HG02840 (cell line): ENCODE measurements around the gene DHRS12.

Experiments
- ATAC-seq: cut with Tn5 transposase; IDR thresholded peaks from one replicate; pipeline ENCODE4 v1.9.1; 2021; ENCODE audit warnings: mild to moderate bottlenecking, moderate library complexity, moderate number of reproducible peaks; ENCODE audit not compliant: unreplicated experiment, low FRiP score

DHRS12 gene

GRCh38 chr13:51733374-51734298 is 70.3 kb downstream of the DHRS12 start:
- no peak for ATAC-seq

GRCh38 chr13:51731759-51732158 is 72.2 kb downstream of the DHRS12 start:
- ATAC-seq = no peak

- ATAC-seq = no peak
These were observed 73.0 kb downstream of the DHRS12 start for GRCh38 chr13:51730927-51731326.

DNA sequence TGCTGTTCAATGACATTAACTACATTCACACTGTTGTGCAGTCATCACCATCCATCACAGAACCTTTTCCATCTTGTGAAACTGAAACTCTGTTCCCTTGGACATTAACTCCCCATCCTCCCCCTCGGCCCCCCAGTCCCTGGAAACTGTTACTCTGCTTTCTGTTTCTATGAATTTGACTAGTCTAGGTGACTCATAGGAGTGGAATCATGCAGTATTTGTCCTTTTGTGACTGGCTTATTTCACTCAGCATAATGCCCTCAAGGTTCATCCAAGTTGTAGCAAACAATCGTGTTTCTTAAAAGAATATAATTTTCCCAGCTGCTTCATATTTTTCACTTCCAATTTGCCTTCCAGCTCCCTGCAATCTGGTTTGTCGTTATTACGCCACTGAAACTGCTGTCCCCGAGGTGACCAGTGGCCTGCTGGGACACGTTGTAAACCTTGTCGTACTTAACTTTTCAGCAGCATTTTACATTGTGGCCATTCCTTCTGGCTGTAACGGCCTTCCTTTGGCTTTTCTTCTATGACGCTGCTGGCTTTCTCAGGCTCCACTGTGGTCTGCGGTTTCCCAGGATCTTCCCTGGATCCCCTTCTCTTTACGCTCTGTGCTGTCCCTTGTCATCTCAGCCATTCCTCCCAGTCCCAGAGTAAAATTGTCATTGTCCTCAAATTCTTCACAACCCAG is 74.0 kb downstream of the DHRS12 start:
- ATAC-seq = no peak

- no peak for ATAC-seq
These were observed 75.0 kb downstream of the DHRS12 start for GRCh38 chr13:51728972-51729371.

- ATAC-seq = no peak
These were observed 75.7 kb downstream of the DHRS12 start for GRCh38 chr13:51728275-51728673.

DNA sequence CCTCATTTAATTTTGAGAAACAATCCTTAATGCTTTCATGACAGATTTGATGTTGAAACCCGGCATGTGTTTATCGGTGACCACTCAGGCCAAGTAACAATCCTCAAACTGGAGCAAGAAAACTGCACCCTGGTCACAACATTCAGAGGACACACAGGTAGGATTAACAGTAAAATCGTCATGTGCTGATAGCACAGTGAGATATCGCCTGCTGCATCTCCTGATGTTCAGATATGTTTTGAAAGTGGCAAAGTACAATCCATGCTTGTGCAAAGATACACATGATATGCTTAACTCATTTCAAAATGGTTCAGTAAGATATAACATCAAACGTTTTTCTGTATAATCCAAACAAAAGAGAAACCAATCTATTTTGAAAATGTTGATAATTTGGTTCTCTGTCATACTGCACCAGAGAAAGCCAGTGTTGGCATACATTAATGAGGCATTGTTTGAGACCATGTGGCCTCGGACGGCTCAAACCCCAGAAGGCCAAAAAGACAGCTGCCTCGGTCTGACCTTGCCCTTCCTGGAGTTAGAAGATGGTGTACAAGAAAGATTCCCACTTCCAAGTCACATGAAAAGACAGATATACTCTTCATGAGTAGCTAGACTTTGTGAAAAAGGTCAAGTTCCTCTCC is 76.2 kb downstream of the DHRS12 start:
- ATAC-seq = no peak

DNA sequence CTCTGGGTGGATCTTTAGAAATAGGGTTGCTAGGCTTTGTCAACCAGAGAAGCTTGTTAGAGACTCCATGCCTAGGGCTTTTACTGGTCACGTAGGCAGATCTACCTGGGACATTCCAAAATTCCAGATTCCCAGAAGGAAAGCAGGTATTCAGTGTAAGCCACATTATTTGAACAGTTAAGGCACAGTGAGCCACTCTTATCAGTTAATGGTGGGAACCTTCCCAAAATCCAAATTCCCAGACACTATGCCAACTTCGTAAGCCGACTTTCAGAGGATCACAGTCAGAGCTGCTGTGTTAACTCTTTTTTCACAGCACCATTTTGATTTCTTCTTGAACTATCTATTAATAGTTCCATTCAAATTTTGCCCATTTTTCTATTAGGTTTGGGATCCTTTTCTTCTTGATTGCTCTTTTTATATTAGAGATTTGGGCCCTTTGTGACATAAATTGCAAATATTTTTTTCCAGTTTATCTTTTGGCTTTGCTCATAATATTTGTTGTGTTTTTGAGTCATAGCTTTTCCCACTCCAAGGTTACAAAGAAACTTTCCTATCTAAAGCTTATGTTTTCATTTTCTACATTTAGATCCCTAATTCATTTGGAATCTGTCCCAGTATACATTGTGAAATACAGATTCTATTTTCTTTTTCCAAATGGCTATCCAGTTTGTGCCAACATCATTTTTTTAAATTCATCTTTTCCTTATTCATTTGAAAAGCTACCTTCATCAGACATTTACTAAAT is 77.3 kb downstream of the DHRS12 start:
- no peak for ATAC-seq

DNA sequence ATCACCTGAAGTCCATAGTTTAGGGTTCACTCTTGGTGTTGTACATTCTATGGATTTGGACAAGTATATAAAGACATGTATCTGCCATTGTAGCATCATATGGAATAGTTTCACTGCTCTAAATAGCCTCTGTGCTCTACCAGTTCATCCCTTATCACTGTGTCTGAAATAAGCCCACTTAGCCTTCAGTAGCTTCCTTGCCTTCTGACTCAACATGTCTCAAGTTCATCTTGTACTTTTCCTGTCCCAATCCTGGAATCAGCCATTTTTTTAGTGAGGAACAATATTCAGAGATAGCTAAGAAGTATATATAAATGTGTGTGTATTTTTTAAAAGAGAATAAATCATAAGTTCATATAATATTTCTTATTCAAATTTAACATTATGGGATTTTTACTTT is 79.2 kb downstream of the DHRS12 start:
- ATAC-seq = no peak

DNA sequence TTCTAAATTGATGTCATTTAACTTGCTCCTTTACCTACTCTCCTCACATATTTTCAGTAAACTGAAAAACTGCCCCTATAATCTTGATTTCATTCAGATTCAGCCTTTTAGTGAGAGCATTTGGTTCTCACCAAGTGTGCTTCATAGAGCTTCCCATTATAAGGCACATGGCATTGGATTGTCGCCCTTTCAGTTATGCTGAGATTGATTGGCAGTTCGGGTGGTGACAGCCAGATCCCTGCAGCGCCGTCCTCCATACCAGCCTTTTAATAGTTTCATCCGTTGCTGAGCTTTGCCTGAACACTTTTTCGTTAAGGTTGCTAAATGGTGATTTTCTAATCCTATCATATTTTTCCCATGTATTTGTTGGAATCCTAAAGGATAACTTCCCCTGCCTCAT is 80.4 kb downstream of the DHRS12 start:
- ATAC-seq = no peak

DNA sequence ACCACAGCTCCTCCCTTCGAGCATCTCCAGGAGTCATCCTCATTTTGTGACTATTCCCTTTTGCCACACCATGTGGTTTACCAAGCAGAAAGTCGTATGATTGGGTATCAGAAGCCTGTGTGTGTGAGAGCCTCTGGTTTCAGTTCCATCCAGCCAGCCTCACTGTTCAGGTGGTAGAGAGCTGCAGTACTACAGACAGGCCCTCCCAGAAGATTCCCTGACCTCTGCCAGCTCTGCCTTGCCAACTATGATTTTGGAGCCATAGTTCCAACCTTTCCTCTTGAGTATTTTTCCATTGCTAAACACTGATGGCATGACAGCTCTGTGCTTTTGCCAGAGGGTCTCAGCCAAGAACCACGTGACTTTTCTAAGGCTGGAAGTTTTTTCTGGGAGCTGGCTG is 82.5 kb downstream of the DHRS12 start:
- ATAC-seq = no peak

DNA sequence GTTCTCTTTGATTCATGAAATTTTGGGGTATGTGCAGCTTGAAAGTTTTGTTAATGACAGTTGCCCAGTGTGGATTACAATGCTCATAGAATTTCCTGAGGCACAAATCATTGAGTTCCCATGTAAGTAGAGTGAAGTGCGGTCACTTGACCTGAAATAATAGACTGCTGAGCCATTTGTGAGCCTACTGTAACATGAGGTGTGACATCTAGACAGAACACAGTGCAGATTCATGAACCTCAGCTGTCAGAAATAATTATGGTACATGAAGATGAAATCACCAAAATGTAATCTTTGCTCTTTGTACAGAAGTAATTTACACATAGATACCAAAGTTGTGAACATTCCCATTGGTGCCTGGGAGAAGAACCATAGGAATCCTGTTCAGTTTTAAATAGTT is 84.6 kb downstream of the DHRS12 start:
- no peak for ATAC-seq
